Activated CD8-positive, alpha-beta T cell treated with anti-CD3 and anti-CD28 coated beads for 36 hours (primary cell): ENCODE measurements around the gene GALNT5. TPM values are rescaled to one million over a fixed set of nuclear protein-coding genes. Genes with fewer than 3 reads are reported as not detected.

Experiments
- ATAC-seq: fragments of 200-7000 bp; cut with Tn5 transposase; one replicate; pipeline ENCODE4 v1.10.0; 2021; ENCODE audit warnings: mild to moderate bottlenecking, moderate library complexity
- CTCF ChIA-PET: fragments of 350-600 bp; sonication (Branson Sonifier 250); formaldehyde crosslinking; loops from one replicate; lab custom pipeline; 2021; ENCODE audit warnings: antibody characterized with exemption; lab: Charles Lee
- POLR2A ChIA-PET: fragments of 350-600 bp; sonication (Branson Sonifier 250); formaldehyde crosslinking; loops from one replicate; lab custom pipeline; 2021; ENCODE audit warnings: antibody characterized with exemption; lab: Charles Lee
- DNase-seq: peaks from one replicate; pipeline ENCODE4 v3.0.0-alpha.2; 2020
- H3K27ac Mint-ChIP-seq: one replicate; pipeline ENCODE4 v1.8.0; 2021; ENCODE audit warnings: mild to moderate bottlenecking, mixed read lengths
- H3K27me3 Mint-ChIP-seq: one replicate; pipeline ENCODE4 v1.8.0; 2021; ENCODE audit warnings: mixed read lengths
- H3K36me3 Mint-ChIP-seq: one replicate; pipeline ENCODE4 v1.8.0; 2021; ENCODE audit warnings: low read depth, mixed read lengths
- H3K4me1 Mint-ChIP-seq: one replicate; pipeline ENCODE4 v1.8.0; 2021; ENCODE audit warnings: low read depth, mixed read lengths
- H3K4me3 Mint-ChIP-seq: one replicate; pipeline ENCODE4 v1.8.0; 2021; ENCODE audit warnings: mild to moderate bottlenecking, moderate library complexity, mixed read lengths
- H3K9me3 Mint-ChIP-seq: one replicate; pipeline ENCODE4 v1.8.0; 2021; ENCODE audit warnings: mixed read lengths
- CTCF ChIP-seq: fragments of 200-600 bp; IDR thresholded peaks from one replicate; pipeline ENCODE4 v1.8.0; 2022; ENCODE audit warnings: antibody characterized with exemption, mild to moderate bottlenecking
- intact Hi-C: fragments of 100-400 bp; cut with micrococcal nuclease; formaldehyde crosslinking; loops from one replicate; pipeline ENCODE4 v1.10.0; 2022
- total RNA-seq, 2 experiments: library from RNA; stranded (reverse); gene quantifications; one replicate each; pipeline ENCODE4 v1.2.3, GENCODE V29; 2021

The GALNT5 gene
- total RNA-seq, 2 experiments from 2014 or later, result not detected

GRCh38 chr2:157359628-157360027, 102.1 kb downstream of the GALNT5 start:
- Mint-ChIP-seq H3K27ac (no peak overlapping the region), H3K36me3 (peaks cover 36% of the 10 kb centered on the region), H3K27me3 (no peaks in the 10 kb centered on the region), H3K9me3 (peaks cover 13% of the 10 kb centered on the region), H3K4me3 (no peak overlapping the region), H3K4me1 (peaks cover 43% of the 10 kb centered on the region)
- TF ChIP-seq CTCF, result no peak
- ChIA-PET POLR2A (interaction anchor here (1.2 kb wide), 1 partner anchor 14 kb away, joined by 3 read pairs; no protein-coding TSS in a partner anchor), CTCF (interaction anchor here (1.2 to 1.3 kb wide), 2 partner anchors 23 to 24 kb away, joined by 3 to 4 read pairs; no protein-coding TSS in a partner anchor)
- ATAC-seq (no peak), DNase-seq (no peak)
- intact Hi-C loops, result loop anchor here (5.0 kb wide), 1 partner anchor 43 kb away; no protein-coding TSS in a partner anchor

- H3K27me3 Mint-ChIP-seq, result no peaks in the 10 kb centered on the region
- CTCF ChIA-PET, result interaction anchor here (0.9 to 1.3 kb wide), 2 partner anchors 9 to 25 kb away, joined by 3 to 6 read pairs; no protein-coding TSS in a partner anchor
These were observed 104.0 kb downstream of the GALNT5 start for GRCh38 chr2:157361526-157361925.

GRCh38 chr2:157362627-157363026, 105.1 kb downstream of the GALNT5 start:
- POLR2A ChIA-PET, result interaction anchor here (0.7 kb wide), 1 partner anchor 81 kb away, joined by 3 read pairs; no protein-coding TSS in a partner anchor
- Mint-ChIP-seq H3K4me3 (no peak overlapping the region), H3K4me1 (peaks cover 40% of the 10 kb centered on the region), H3K36me3 (peaks cover 38% of the 10 kb centered on the region), H3K27me3 (no peaks in the 10 kb centered on the region), H3K9me3 (peaks cover 13% of the 10 kb centered on the region), H3K27ac (no peak overlapping the region)
- no peak for DNase-seq
- intact Hi-C loops, result loop anchor here (5.0 kb wide), 1 partner anchor 40 kb away; no protein-coding TSS in a partner anchor
- no peak for TF ChIP-seq CTCF
- CTCF ChIA-PET, result interaction anchor here (1.3 kb wide), 1 partner anchor 26 kb away, joined by 6 read pairs; no protein-coding TSS in a partner anchor
- ATAC-seq, result no peak

More at GRCh38 chr2:157361526-157361925, 104.0 kb downstream of the GALNT5 start:
- Mint-ChIP-seq H3K9me3 (peaks cover 13% of the 10 kb centered on the region), H3K4me3 (no peak overlapping the region), H3K4me1 (peaks cover 44% of the 10 kb centered on the region), H3K36me3 (peaks cover 38% of the 10 kb centered on the region), H3K27ac (no peak overlapping the region)
- ATAC-seq, result no peak
- DNase-seq, result no peak
- POLR2A ChIA-PET, result no interaction called here
- intact Hi-C loops, result loop anchor here (5.0 kb wide), 1 partner anchor 41 kb away; no protein-coding TSS in a partner anchor
- TF ChIP-seq CTCF, result no peak

- TF ChIP-seq CTCF, result no peak
- Mint-ChIP-seq H3K27me3 (no peaks in the 10 kb centered on the region), H3K27ac (peak overlapping the region; percentile 43), H3K4me3 (no peak overlapping the region), H3K9me3 (peaks cover 13% of the 10 kb centered on the region), H3K36me3 (peaks cover 38% of the 10 kb centered on the region), H3K4me1 (peaks cover 38% of the 10 kb centered on the region)
- DNase-seq, result no peak
- intact Hi-C loops, result loop anchor here (5.0 kb wide), 1 partner anchor 39 kb away; no protein-coding TSS in a partner anchor
- CTCF ChIA-PET, result interaction anchor here (4.8 kb wide), 1 partner anchor 28 kb away, joined by 46 read pairs; no protein-coding TSS in a partner anchor
- ATAC-seq, result peak; percentile 43
- POLR2A ChIA-PET, result interaction anchor here (1.2 kb wide), 1 partner anchor 27 kb away, joined by 3 read pairs; no protein-coding TSS in a partner anchor
These were observed 106.2 kb downstream of the GALNT5 start for GRCh38 chr2:157363612-157364101.

Other genes starting within 250 kb of the GALNT5 start
- gene ERMN, start 68.1 kb downstream of the GALNT5 start, total RNA-seq, result 1 to 10 TPM in 1 of 2 experiments, under 1 TPM in 1; 0.87 to 1.3 TPM
- 100 to 1,000 TPM; 514 to 520 TPM for gene CYTIP, start 186.4 kb downstream of the GALNT5 start, total RNA-seq